GM20000 (cell line): ENCODE results near the gene CDC42EP2.
A peak's percentile ranks its signal among the peaks of the same experiment; 100 is the strongest.

Source experiments
- DNase-seq: peaks from one replicate; pipeline ENCODE4 v3.0.0; 2012; ENCODE audit warnings: low spot score
- CTCF ChIP-seq: IDR thresholded peaks from 2 replicates; pipeline ENCODE4 v1.5.1; 2012; ENCODE audit warnings: mild to moderate bottlenecking, control low read depth; ENCODE audit errors: extremely low read depth, missing control alignments

The CDC42EP2 gene

GRCh38 chr11:65357856-65358356 is 43.2 kb downstream of the CDC42EP2 start:
- TF ChIP-seq CTCF, result no peak

GRCh38 chr11:65362320-65362931 is 47.8 kb downstream of the CDC42EP2 start:
- TF ChIP-seq CTCF, result no peak
- peak; percentile 77 for DNase-seq

More at GRCh38 chr11:65357856-65358356, 43.2 kb downstream of the CDC42EP2 start:
- no peak for DNase-seq

- no peak for TF ChIP-seq CTCF
- DNase-seq, result no peak
These were observed 48.3 kb downstream of the CDC42EP2 start for GRCh38 chr11:65362966-65363365.

- TF ChIP-seq CTCF, result no peak
These were observed 49.1 kb downstream of the CDC42EP2 start for GRCh38 chr11:65363770-65364169.

GRCh38 chr11:65366340-65366773 is 51.7 kb downstream of the CDC42EP2 start:
- peak; percentile 84 for DNase-seq
- TF ChIP-seq CTCF, result peak; percentile 31

More at GRCh38 chr11:65363770-65364169, 49.1 kb downstream of the CDC42EP2 start:
- DNase-seq, result no peak

GRCh38 chr11:65370659-65371049 is 56.0 kb downstream of the CDC42EP2 start:
- DNase-seq, result no peak
- no peak for TF ChIP-seq CTCF
